Stimulated activated CD8-positive, alpha-beta memory T cell treated with anti-CD3 and anti-CD28 coated beads, Interleukin-15, amount 100 ng/mL, for 1 hour (primary cell): Measurements from ENCODE around the gene HYDIN.

ENCODE experiments used
- DNase-seq: peaks from one replicate; pipeline ENCODE4 v3.0.0-alpha.2; 2020; ENCODE audit warnings: low read depth

The HYDIN gene

GRCh38 chr16:70766176-70766575 lies 464.3 kb downstream of the HYDIN start:
- no peak for DNase-seq

GRCh38 chr16:70765491-70765890 lies 465.0 kb downstream of the HYDIN start:
- DNase-seq = no peak

DNA sequence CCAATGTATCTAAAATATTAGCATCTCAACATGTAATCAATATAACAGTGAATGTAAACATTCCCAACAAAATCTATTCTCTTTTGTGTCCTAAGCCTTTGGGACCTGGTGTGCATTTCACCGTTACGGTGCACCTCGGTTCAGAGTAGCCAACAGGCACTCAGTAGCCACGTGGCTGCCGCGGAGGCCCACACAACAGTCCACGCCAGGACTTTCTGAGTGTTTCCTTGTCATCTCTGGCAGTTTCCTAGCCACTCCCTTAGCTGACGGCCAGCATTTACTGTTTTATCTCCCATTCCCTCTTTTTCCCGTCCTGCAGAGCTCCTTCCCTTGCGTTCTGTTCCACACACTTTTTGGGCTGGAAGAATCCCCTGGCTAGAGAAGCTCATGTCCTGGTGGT lies 465.9 kb downstream of the HYDIN start:
- no peak for DNase-seq

- no peak for DNase-seq
Measured at GRCh38 chr16:70760221-70760620, 470.3 kb downstream of the HYDIN start.

GRCh38 chr16:70759666-70760065 lies 470.9 kb downstream of the HYDIN start:
- DNase-seq = no peak

- DNase-seq = no peak
Measured at GRCh38 chr16:70758786-70759185, 471.7 kb downstream of the HYDIN start.
